Nephron (organoid): ENCODE results near the gene E4F1.
A peak's percentile ranks its signal among the peaks of the same experiment; 100 is the strongest.

Experiments
- H3K27ac Mint-ChIP-seq, 3 experiments: 2 replicates each; pipeline ENCODE4 v1.8.0; 2020; ENCODE audit warnings: mixed read lengths in 3 of 3, mild to moderate bottlenecking in 2 of 3, moderate library complexity in 1 of 3
- H3K27me3 Mint-ChIP-seq: 2 replicates; pipeline ENCODE4 v1.8.0; 2021; ENCODE audit warnings: low read depth, mild to moderate bottlenecking, moderate library complexity, mixed read lengths
- H3K36me3 Mint-ChIP-seq: 2 replicates; pipeline ENCODE4 v1.8.0; 2020; ENCODE audit warnings: low read depth, mixed read lengths
- H3K4me1 Mint-ChIP-seq: 2 replicates; pipeline ENCODE4 v1.8.0; 2020; ENCODE audit warnings: mixed read lengths
- H3K4me3 Mint-ChIP-seq, 3 experiments: 2 replicates each; pipeline ENCODE4 v1.8.0; 2020; ENCODE audit warnings: mild to moderate bottlenecking in 3 of 3, mixed read lengths in 3 of 3, moderate library complexity in 2 of 3
- H3K9me3 Mint-ChIP-seq: 2 replicates; pipeline ENCODE4 v1.8.0; 2020; ENCODE audit warnings: mixed read lengths
- TF ChIP-seq, protein P1 (sequence below), 3 experiments: fragments of 200-600 bp; sonication (generic); IDR thresholded peaks; one replicate each; pipeline ENCODE4 v1.5.0; 2021; ENCODE audit warnings: antibody characterized with exemption in 3 of 3; ENCODE audit not compliant: unreplicated experiment in 3 of 3

E4F1 gene

DNA sequence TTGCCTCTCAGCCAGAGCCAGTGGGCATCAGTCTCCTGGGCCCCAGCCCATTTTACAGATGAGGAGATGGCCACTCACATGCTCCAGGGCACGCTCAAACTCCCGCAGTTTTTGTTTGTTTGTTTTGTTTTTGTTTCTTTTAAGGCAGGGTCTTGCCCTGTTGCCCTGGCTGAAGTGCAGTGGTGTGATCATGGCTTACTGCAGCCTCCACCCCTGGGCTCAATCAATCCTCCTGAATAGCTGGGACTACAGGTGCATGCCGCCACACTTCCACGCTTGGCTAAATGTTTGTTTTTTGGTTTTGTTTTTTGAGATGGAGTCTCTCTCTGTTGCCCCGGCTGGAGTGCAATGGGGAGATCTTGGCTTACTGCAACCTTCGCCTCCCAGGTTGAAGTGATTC lies 3.5 kb downstream of the E4F1 start:
- Mint-ChIP-seq H3K9me3 (no peaks in the 10 kb centered on the region), H3K4me3 (peak overlapping the region; percentile 42 to 74 (median 59)), H3K27ac (no peak overlapping the region), H3K36me3 (peaks cover 4% of the 10 kb centered on the region), H3K27me3 (no peaks in the 10 kb centered on the region), H3K4me1 (no peaks in the 10 kb centered on the region)
- TF ChIP-seq, protein P1, sequence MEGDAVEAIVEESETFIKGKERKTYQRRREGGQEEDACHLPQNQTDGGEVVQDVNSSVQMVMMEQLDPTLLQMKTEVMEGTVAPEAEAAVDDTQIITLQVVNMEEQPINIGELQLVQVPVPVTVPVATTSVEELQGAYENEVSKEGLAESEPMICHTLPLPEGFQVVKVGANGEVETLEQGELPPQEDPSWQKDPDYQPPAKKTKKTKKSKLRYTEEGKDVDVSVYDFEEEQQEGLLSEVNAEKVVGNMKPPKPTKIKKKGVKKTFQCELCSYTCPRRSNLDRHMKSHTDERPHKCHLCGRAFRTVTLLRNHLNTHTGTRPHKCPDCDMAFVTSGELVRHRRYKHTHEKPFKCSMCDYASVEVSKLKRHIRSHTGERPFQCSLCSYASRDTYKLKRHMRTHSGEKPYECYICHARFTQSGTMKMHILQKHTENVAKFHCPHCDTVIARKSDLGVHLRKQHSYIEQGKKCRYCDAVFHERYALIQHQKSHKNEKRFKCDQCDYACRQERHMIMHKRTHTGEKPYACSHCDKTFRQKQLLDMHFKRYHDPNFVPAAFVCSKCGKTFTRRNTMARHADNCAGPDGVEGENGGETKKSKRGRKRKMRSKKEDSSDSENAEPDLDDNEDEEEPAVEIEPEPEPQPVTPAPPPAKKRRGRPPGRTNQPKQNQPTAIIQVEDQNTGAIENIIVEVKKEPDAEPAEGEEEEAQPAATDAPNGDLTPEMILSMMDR (IDR thresholded peaks at IDR 0.05; ENCODE audit: unreplicated experiment in 3 of 3) = no peak

DNA sequence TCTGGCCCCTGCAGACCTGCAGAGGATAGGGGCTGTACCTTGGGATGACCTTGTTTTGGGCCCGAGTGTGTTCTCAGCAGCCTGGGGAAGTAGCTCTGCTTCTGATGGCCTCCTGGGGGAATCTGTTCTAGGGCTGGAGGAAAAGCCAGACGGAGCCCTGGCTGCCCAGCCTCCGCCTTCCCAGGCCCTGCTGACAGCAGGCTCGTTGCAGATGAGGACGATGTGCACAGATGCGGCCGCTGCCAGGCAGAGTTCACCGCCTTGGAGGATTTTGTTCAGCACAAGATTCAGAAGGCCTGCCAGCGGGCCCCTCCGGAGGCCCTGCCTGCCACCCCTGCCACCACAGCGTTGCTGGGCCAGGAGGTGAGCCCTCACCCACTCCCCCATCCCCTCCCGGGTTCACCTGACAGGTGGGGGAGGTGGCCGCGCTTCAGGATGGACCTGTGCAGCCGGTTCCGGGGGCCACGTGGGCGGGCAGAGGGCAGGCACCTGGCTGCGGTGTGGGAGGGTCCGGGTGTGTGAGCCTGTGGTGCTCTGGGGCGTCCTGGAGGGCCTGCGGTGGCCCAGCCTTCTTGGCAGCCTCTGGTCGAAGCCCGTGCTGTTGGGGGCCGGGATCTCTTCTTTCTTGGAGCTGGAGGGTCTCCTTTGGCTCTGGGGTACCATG lies 4.9 kb downstream of the E4F1 start:
- no peaks in the 10 kb centered on the region for H3K9me3 Mint-ChIP-seq
- no peak overlapping the region for H3K4me3 Mint-ChIP-seq
- no peaks in the 10 kb centered on the region for H3K4me1 Mint-ChIP-seq
- no peaks in the 10 kb centered on the region for H3K27me3 Mint-ChIP-seq
- peaks cover 4% of the 10 kb centered on the region for H3K36me3 Mint-ChIP-seq
- H3K27ac Mint-ChIP-seq = no peak overlapping the region
- TF ChIP-seq, protein P1 (IDR thresholded peaks at IDR 0.05; ENCODE audit: unreplicated experiment in 3 of 3) = no peak

DNA sequence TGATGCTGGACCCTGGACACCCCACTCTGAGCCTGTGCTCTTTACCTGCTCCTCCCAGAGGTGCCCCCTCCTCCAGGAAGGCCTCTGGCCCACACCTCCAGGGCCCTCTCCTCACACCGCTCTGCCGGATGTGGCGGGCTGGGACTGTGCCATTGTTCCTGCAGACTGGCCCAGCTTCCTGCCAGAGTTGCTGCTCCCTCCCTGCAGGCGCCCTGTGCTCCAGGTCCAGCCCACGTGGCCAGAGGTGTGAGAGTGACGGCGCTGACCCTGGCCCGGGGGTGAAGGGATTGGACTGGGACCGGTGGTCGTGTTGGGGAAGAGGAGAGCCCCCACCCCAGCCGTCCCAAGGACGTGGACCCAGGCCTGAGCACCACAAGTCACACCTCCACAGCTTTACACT lies 5.7 kb downstream of the E4F1 start:
- TF ChIP-seq, protein P1 (IDR thresholded peaks at IDR 0.05; ENCODE audit: unreplicated experiment in 3 of 3) = no peak
- Mint-ChIP-seq H3K27ac (no peak overlapping the region), H3K27me3 (no peaks in the 10 kb centered on the region), H3K4me1 (no peaks in the 10 kb centered on the region), H3K9me3 (no peaks in the 10 kb centered on the region), H3K4me3 (no peak overlapping the region), H3K36me3 (peaks cover 4% of the 10 kb centered on the region)

DNA sequence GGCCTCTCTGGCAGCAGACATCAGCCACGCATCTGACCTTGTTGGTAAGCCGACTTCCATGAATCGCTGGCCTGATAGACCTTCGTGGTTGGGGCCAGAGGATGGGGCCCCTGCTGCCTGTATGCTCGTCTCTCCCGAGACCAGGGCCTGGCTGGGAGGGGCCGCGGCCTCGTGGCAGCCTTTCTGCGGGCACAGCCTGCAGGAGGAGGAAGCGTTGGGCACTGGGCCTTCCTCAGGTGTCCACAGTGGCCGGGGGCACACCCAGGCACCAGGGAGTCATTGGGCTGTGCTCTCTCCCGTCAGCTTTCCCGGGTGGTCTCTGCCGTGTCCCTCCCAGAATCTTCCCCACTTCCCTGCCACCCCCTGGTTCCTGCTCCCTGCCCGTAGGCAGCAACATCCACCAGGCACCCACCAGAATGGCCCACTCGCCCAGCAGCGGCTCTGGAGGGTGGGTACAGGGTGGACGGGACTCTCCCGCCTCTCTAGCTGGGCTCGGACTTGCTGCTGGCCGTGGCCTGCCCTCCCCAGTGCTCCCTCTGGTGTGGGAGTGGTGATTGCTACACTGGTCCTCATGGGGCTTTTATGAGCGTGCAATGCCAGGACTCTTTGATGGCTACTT lies 6.3 kb downstream of the E4F1 start:
- Mint-ChIP-seq H3K36me3 (peaks cover 4% of the 10 kb centered on the region), H3K27me3 (no peaks in the 10 kb centered on the region), H3K4me1 (no peaks in the 10 kb centered on the region), H3K9me3 (no peaks in the 10 kb centered on the region), H3K4me3 (no peak overlapping the region), H3K27ac (no peak overlapping the region)
- TF ChIP-seq, protein P1 (IDR thresholded peaks at IDR 0.05; ENCODE audit: unreplicated experiment in 3 of 3) = no peak

DNA sequence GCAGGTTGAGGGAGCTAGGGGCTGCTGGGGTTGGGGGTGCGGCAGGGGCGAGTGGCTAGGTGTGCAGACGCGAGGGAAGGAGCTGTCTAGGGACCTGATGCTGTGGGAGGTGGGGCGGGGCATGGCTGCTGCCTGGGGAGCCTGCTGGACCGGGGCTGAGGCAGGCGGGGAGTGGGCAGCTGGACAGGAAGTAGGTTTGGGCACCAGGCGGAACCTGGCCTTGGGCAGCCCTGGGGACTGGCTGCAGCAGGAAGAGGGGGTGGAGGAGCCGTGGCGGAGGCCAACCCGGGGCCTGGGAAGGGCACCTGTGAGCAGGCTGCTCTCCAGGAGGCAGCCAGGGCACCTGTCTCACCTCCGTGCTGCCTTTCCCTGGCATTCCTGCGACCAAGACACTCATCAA lies 7.0 kb downstream of the E4F1 start:
- Mint-ChIP-seq H3K4me1 (no peaks in the 10 kb centered on the region), H3K27ac (no peak overlapping the region), H3K4me3 (no peak overlapping the region), H3K36me3 (peaks cover 4% of the 10 kb centered on the region), H3K9me3 (no peaks in the 10 kb centered on the region), H3K27me3 (peaks cover 5% of the 10 kb centered on the region)
- TF ChIP-seq, protein P1 (IDR thresholded peaks at IDR 0.05; ENCODE audit: unreplicated experiment in 3 of 3) = no peak
